Measurements from ENCODE around the gene EDDM3A. TPM values are rescaled to one million over a fixed set of nuclear protein-coding genes. Genes with fewer than 3 reads are reported as not detected.

Gene EDDM3A
- total and polyA plus RNA-seq, 2 of the 4 experiments (the other 2 are of a cell fraction), result not detected

- no peaks in the 10 kb centered on the region for H3K79me1 ChIP-seq (ENCODE audit: low read depth in 1 of 2, low read length in 2 of 2)
- no peak overlapping the region for H2AK5ac ChIP-seq (ENCODE audit: low read depth, low read length)
- in situ Hi-C loops (cut with MboI; ENCODE audit: low sequenced_read_pairs), result no loop called here
- H4K8ac ChIP-seq (ENCODE audit: low read depth in 2 of 2, low read length in 2 of 2), result no peak overlapping the region
- no peak overlapping the region for H2BK15ac ChIP-seq (ENCODE audit: low read depth, low read length)
- H3K14ac ChIP-seq (replicated peaks; ENCODE audit: low read depth, low read length), result no peak overlapping the region
- H3K27ac ChIP-seq (ENCODE audit: insufficient read depth, low read length), result no peak overlapping the region
- POLR2A ChIA-PET (ENCODE audit: unreplicated experiment), result no interaction called here
- no peaks in the 10 kb centered on the region; the same call in 1 of the 2 replicates for H3K4me1 ChIP-seq (ENCODE audit: control insufficient read depth, insufficient read depth, low read length)
- no peak overlapping the region for H2BK120ac ChIP-seq (ENCODE audit: low read depth, low read length)
- intact Hi-C loops (cut with micrococcal nuclease), result no loop called here
- ATAC-seq (ENCODE audit: low read depth), result no peak
- H3K23ac ChIP-seq (ENCODE audit: low read depth, low read length), result no peak overlapping the region
- dilution Hi-C loops (cut with HindIII; ENCODE audit: low sequenced_read_pairs, unreplicated experiment), result no loop called here
- H2BK5ac ChIP-seq (ENCODE audit: low read depth, low read length, poor library complexity, severe bottlenecking), result no peak overlapping the region
- no peak overlapping the region for H2BK20ac ChIP-seq (ENCODE audit: low read depth, low read length)
- H3K36me3 ChIP-seq (ENCODE audit: control insufficient read depth, insufficient read depth, low read length), result no peaks in the 10 kb centered on the region
- H2AFZ ChIP-seq (replicated peaks; ENCODE audit: low read length, poor library complexity), result no peak overlapping the region
- BruUV-seq (replicated peaks), result no TSS peak
- H3K9me1 ChIP-seq (ENCODE audit: insufficient read depth, low read length), result no peaks in the 10 kb centered on the region
- H3K4me3 ChIP-seq (ENCODE audit: insufficient read depth, low read depth, low read length), result no peak overlapping the region
- no peak overlapping the region for H4K5ac ChIP-seq (ENCODE audit: low read depth, low read length)
- H3K9me3 ChIP-seq (ENCODE audit: control insufficient read depth, insufficient read depth, low read length), result no peaks in the 10 kb centered on the region
- TF ChIP-seq, protein P1, sequence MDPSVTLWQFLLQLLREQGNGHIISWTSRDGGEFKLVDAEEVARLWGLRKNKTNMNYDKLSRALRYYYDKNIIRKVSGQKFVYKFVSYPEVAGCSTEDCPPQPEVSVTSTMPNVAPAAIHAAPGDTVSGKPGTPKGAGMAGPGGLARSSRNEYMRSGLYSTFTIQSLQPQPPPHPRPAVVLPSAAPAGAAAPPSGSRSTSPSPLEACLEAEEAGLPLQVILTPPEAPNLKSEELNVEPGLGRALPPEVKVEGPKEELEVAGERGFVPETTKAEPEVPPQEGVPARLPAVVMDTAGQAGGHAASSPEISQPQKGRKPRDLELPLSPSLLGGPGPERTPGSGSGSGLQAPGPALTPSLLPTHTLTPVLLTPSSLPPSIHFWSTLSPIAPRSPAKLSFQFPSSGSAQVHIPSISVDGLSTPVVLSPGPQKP (IDR thresholded peaks at IDR 0.05; ENCODE audit: borderline replicate concordance, low read depth, low read length), result no peak
- TF ChIP-seq CEBPB (IDR thresholded peaks at IDR 0.05; ENCODE audit: low read depth, low read length), result no peak
- TF ChIP-seq RCOR1 (IDR thresholded peaks at IDR 0.05; ENCODE audit: insufficient replicate concordance, low read length), result no peak
- TF ChIP-seq NFE2L2 (IDR thresholded peaks at IDR 0.05; ENCODE audit: low read depth, low read length), result no peak
- TF ChIP-seq MAZ (IDR thresholded peaks at IDR 0.05; ENCODE audit: borderline replicate concordance, low read depth, low read length), result no peak
- TF ChIP-seq, protein P2, sequence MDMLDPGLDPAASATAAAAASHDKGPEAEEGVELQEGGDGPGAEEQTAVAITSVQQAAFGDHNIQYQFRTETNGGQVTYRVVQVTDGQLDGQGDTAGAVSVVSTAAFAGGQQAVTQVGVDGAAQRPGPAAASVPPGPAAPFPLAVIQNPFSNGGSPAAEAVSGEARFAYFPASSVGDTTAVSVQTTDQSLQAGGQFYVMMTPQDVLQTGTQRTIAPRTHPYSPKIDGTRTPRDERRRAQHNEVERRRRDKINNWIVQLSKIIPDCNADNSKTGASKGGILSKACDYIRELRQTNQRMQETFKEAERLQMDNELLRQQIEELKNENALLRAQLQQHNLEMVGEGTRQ (IDR thresholded peaks at IDR 0.05; ENCODE audit: low read depth, low read length), result no peak
- TF ChIP-seq SMC3 (IDR thresholded peaks at IDR 0.05; ENCODE audit: low read depth, low read length), result no peak
- no peak for TF ChIP-seq MAFK (IDR thresholded peaks at IDR 0.05; ENCODE audit: low read depth, low read length)
- TF ChIP-seq RFX5 (IDR thresholded peaks at IDR 0.05; ENCODE audit: low read depth, low read length), result no peak
- TF ChIP-seq POLR2A (IDR thresholded peaks at IDR 0.05; ENCODE audit: low read depth, low read length), result no peak
- TF ChIP-seq CTCF (conservative IDR thresholded peaks at IDR 0.05; ENCODE audit: low read depth, low read length), result no peak
- no peak for TF ChIP-seq BHLHE40 (IDR thresholded peaks at IDR 0.05; ENCODE audit: low read depth, low read length)
- no peak for TF ChIP-seq FOS (IDR thresholded peaks at IDR 0.05; ENCODE audit: low read depth, low read length)
- no peak for TF ChIP-seq CHD1 (IDR thresholded peaks at IDR 0.05; ENCODE audit: low read depth, low read length)
- no peak for TF ChIP-seq RAD21 (IDR thresholded peaks at IDR 0.05; ENCODE audit: low read length)
- no peak overlapping the region for H3K4ac ChIP-seq (ENCODE audit: low read depth, low read length)
- no peak overlapping the region for H3K56ac ChIP-seq (ENCODE audit: extremely low read depth, insufficient read depth, low read length)
- no peak overlapping the region for H2AK9ac ChIP-seq (replicated peaks; ENCODE audit: low read depth, low read length, poor library complexity)
- no peak overlapping the region for H3K4me2 ChIP-seq (ENCODE audit: low read depth, low read length)
- no peak overlapping the region for H3K9ac ChIP-seq (ENCODE audit: low read depth, low read length)
- no peak overlapping the region for H3K18ac ChIP-seq (ENCODE audit: low read depth, low read length)
- H4K20me1 ChIP-seq (ENCODE audit: insufficient read depth, low read length), result no peaks in the 10 kb centered on the region
- no peaks in the 10 kb centered on the region for H3K27me3 ChIP-seq (ENCODE audit: control insufficient read depth, insufficient read depth, low read length)
- CTCF ChIA-PET, result no interaction called here
- H4K91ac ChIP-seq (ENCODE audit: insufficient read depth, low read depth, low read length), result no peak overlapping the region
- no peak for DNase-seq
- no CpG with 5 or more reads among the region's 4 CpGs for WGBS, 2 experiments (ENCODE audit: extremely low coverage in 2 of 2, insufficient read length in 1 of 2)
Observed at GRCh38 chr14:20711685-20712084, 34.0 kb upstream of the EDDM3A start.

All from IMR-90 (cell line).